COLO829 (cell line): Measurements from ENCODE around the gene SCLY.
"Not testable (repeated sequence)": the region's sequence is repeated elsewhere in the genome, so short reads cannot be mapped to it uniquely, and the experiment has no call there.

ENCODE experiments used
- DNase-seq: peaks from one replicate; pipeline ENCODE4 v3.0.0; 2012; ENCODE audit warnings: low spot score

Gene SCLY

GRCh38 chr2:238113611-238114010 is 52.8 kb downstream of the SCLY start:
- DNase-seq = no peak

- DNase-seq = no peak
Measured at GRCh38 chr2:238114331-238114841, 53.6 kb downstream of the SCLY start.

GRCh38 chr2:238114851-238115660 is 54.3 kb downstream of the SCLY start:
- DNase-seq = no peak

- not testable (repeated sequence) for DNase-seq
Measured at GRCh38 chr2:238115709-238116108, 54.9 kb downstream of the SCLY start.

GRCh38 chr2:238116298-238117198 is 55.7 kb downstream of the SCLY start:
- no peak for DNase-seq

GRCh38 chr2:238117199-238118154 is 56.7 kb downstream of the SCLY start:
- no peak for DNase-seq

GRCh38 chr2:238119756-238120462 is 59.1 kb downstream of the SCLY start:
- DNase-seq = no peak

GRCh38 chr2:238120463-238121298 is 59.9 kb downstream of the SCLY start:
- no peak for DNase-seq

GRCh38 chr2:238121511-238122286 is 60.9 kb downstream of the SCLY start:
- no peak for DNase-seq

GRCh38 chr2:238122287-238123217 is 61.8 kb downstream of the SCLY start:
- no peak for DNase-seq

- no peak for DNase-seq
Measured at GRCh38 chr2:238123218-238123971, 62.6 kb downstream of the SCLY start.

GRCh38 chr2:238123991-238124470 is 63.2 kb downstream of the SCLY start:
- DNase-seq = no peak

- DNase-seq = no peak
Measured at GRCh38 chr2:238124488-238125126, 63.8 kb downstream of the SCLY start.

GRCh38 chr2:238125127-238125885 is 64.5 kb downstream of the SCLY start:
- no peak for DNase-seq

- no peak for DNase-seq
Measured at GRCh38 chr2:238126338-238126737, 65.5 kb downstream of the SCLY start.

GRCh38 chr2:238126775-238127164 is 66.0 kb downstream of the SCLY start:
- DNase-seq = no peak
